ENCODE data around the gene CELF5.
"Not testable (repeated sequence)": the region's sequence is repeated elsewhere in the genome, so short reads cannot be mapped to it uniquely, and the experiment has no call there.

Gene CELF5

GRCh38 chr19:3190470-3190770 is 34.0 kb upstream of the CELF5 start:
- DNase-seq (ENCODE audit: low read depth): no peak

- DNase-seq (ENCODE audit: low read depth): no peak
These were observed 33.3 kb upstream of the CELF5 start for GRCh38 chr19:3190921-3191805.

- not testable (repeated sequence) for DNase-seq (ENCODE audit: low read depth)
These were observed 32.7 kb upstream of the CELF5 start for GRCh38 chr19:3191806-3192104.

- DNase-seq (ENCODE audit: low read depth): no peak
These were observed 32.2 kb upstream of the CELF5 start for GRCh38 chr19:3192228-3192635.

GRCh38 chr19:3192684-3193083 is 31.8 kb upstream of the CELF5 start:
- DNase-seq (ENCODE audit: low read depth): no peak

GRCh38 chr19:3193256-3194105 is 31.0 kb upstream of the CELF5 start:
- DNase-seq (ENCODE audit: low read depth): no peak

- no peak for DNase-seq (ENCODE audit: low read depth)
These were observed 30.1 kb upstream of the CELF5 start for GRCh38 chr19:3194106-3195087.

GRCh38 chr19:3196064-3196932 is 28.2 kb upstream of the CELF5 start:
- no peak for DNase-seq (ENCODE audit: low read depth)

- no peak for DNase-seq (ENCODE audit: low read depth)
These were observed 27.6 kb upstream of the CELF5 start for GRCh38 chr19:3196933-3197205.

GRCh38 chr19:3198901-3199700 is 25.4 kb upstream of the CELF5 start:
- DNase-seq (ENCODE audit: low read depth): no peak

GRCh38 chr19:3201072-3201700 is 23.3 kb upstream of the CELF5 start:
- no peak for DNase-seq (ENCODE audit: low read depth)

- no peak for DNase-seq (ENCODE audit: low read depth)
These were observed 22.6 kb upstream of the CELF5 start for GRCh38 chr19:3201911-3202310.

GRCh38 chr19:3202346-3202745 is 22.1 kb upstream of the CELF5 start:
- no peak for DNase-seq (ENCODE audit: low read depth)

- not testable (repeated sequence) for DNase-seq (ENCODE audit: low read depth)
These were observed 21.6 kb upstream of the CELF5 start for GRCh38 chr19:3202895-3203294.

GRCh38 chr19:3203805-3204645 is 20.4 kb upstream of the CELF5 start:
- DNase-seq (ENCODE audit: low read depth): no peak

- no peak for DNase-seq (ENCODE audit: low read depth)
These were observed 19.7 kb upstream of the CELF5 start for GRCh38 chr19:3204646-3205275.

GRCh38 chr19:3206216-3206953 is 18.1 kb upstream of the CELF5 start:
- no peak for DNase-seq (ENCODE audit: low read depth)

All from stimulated activated CD8-positive, alpha-beta memory T cell treated with anti-CD3 and anti-CD28 coated beads, Interleukin-15, amount 100 ng/mL, for 1 hour (primary cell).